ENCODE measurements around the gene GATA5. TPM values are rescaled to one million over a fixed set of nuclear protein-coding genes. Genes with fewer than 3 reads are reported as not detected.

GATA5 gene
- total RNA-seq, 4 donors from 2014 or later: 0.26 to 17.8 (median 3.5) TPM; not detected in 1

- Histone ChIP-seq H3K4me1 (no peaks in the 10 kb centered on the region), H3K27me3 (no peaks in the 10 kb centered on the region), H3K27ac (no peak overlapping the region), H3K4me3 (no peak overlapping the region), H3K9me3 (no peaks in the 10 kb centered on the region), H3K36me3 (no peaks in the 10 kb centered on the region)
- intact Hi-C loops (cut with DNase I; ENCODE audit: low total_unique reads): no loop called here
- no peak for DNase-seq
- TF ChIP-seq POLR2A (IDR thresholded peaks at IDR 0.05): no peak
- TF ChIP-seq CTCF (IDR thresholded peaks at IDR 0.05): no peak
Observed at GRCh38 chr20:62430311-62430853, 45.4 kb downstream of the GATA5 start.

- no peak for TF ChIP-seq POLR2A (IDR thresholded peaks at IDR 0.05)
- no peak for TF ChIP-seq CTCF (IDR thresholded peaks at IDR 0.05)
- H3K27ac ChIP-seq: no peak overlapping the region
- H3K4me3 ChIP-seq: no peak overlapping the region
- H3K4me1 ChIP-seq: no peaks in the 10 kb centered on the region
- H3K9me3 ChIP-seq: no peaks in the 10 kb centered on the region
- no peaks in the 10 kb centered on the region for H3K36me3 ChIP-seq
- no peaks in the 10 kb centered on the region for H3K27me3 ChIP-seq
- DNase-seq: no peak
- intact Hi-C loops (cut with DNase I; ENCODE audit: low total_unique reads): no loop called here
Observed at GRCh38 chr20:62429455-62430310, 46.1 kb downstream of the GATA5 start.

GRCh38 chr20:62428396-62429295, 47.1 kb downstream of the GATA5 start:
- no peak overlapping the region for H3K4me3 ChIP-seq

GRCh38 chr20:62428002-62428372, 47.8 kb downstream of the GATA5 start:
- H3K36me3 ChIP-seq: no peaks in the 10 kb centered on the region
- TF ChIP-seq POLR2A (IDR thresholded peaks at IDR 0.05) (no peak), CTCF (IDR thresholded peaks at IDR 0.05) (no peak)
- no peak for DNase-seq
- intact Hi-C loops (cut with DNase I; ENCODE audit: low total_unique reads): no loop called here
- no peaks in the 10 kb centered on the region for H3K4me1 ChIP-seq
- no peaks in the 10 kb centered on the region for H3K9me3 ChIP-seq
- H3K27ac ChIP-seq: no peak overlapping the region
- no peak overlapping the region for H3K4me3 ChIP-seq
- H3K27me3 ChIP-seq: no peaks in the 10 kb centered on the region

More at GRCh38 chr20:62428396-62429295, 47.1 kb downstream of the GATA5 start:
- H3K4me1 ChIP-seq: no peaks in the 10 kb centered on the region
- no peaks in the 10 kb centered on the region for H3K9me3 ChIP-seq
- no peaks in the 10 kb centered on the region for H3K27me3 ChIP-seq
- DNase-seq: no peak
- TF ChIP-seq POLR2A (IDR thresholded peaks at IDR 0.05) (no peak), CTCF (IDR thresholded peaks at IDR 0.05) (no peak)
- H3K36me3 ChIP-seq: no peaks in the 10 kb centered on the region
- intact Hi-C loops (cut with DNase I; ENCODE audit: low total_unique reads): no loop called here
- no peak overlapping the region for H3K27ac ChIP-seq

Data from uterus (tissue), 4 donors.